ENCODE measurements around the gene GJC2.

The GJC2 gene

GRCh38 chr1:228207851-228208821 lies 58.4 kb downstream of the GJC2 start, which contains the start of gene OBSCN:
Gene OBSCN, plus strand, starts transcription at chr1:228208044. Its CDS starts 3,740 bp downstream, at chr1:228211784.
- Histone ChIP-seq H3K36me3 (ENCODE audit: control insufficient read depth in 1 of 2, insufficient read depth in 2 of 2, low read length in 2 of 2) (no peaks in the 10 kb centered on the region), H3K9me3 (ENCODE audit: control insufficient read depth in 1 of 2, low read length in 2 of 2) (no peaks in the 10 kb centered on the region), H3K4me3 (ENCODE audit: low read depth in 1 of 2, low read length in 2 of 2) (no peak within 1 kb of the TSS), H3K9ac (ENCODE audit: low read depth in 1 of 2, low read length in 2 of 2) (no peak within 1 kb of the TSS), H3K27ac (ENCODE audit: low read depth, low read length) (no peak within 1 kb of the TSS), H3K4me1 (ENCODE audit: control insufficient read depth in 1 of 2, insufficient read depth in 2 of 2, low read length in 2 of 2) (peaks cover 0 to 3% of the 10 kb centered on the region in 2 donors), H3K27me3 (ENCODE audit: control insufficient read depth in 1 of 2, insufficient read depth in 2 of 2, low read length in 2 of 2) (peaks cover 5% of the 10 kb centered on the region in 2 donors)

- Histone ChIP-seq H3K9ac (ENCODE audit: low read depth in 1 of 2, low read length in 2 of 2) (no peak overlapping the region), H3K27ac (ENCODE audit: low read depth, low read length) (no peak overlapping the region), H3K36me3 (ENCODE audit: control insufficient read depth in 1 of 2, insufficient read depth in 2 of 2, low read length in 2 of 2) (no peaks in the 10 kb centered on the region), H3K4me1 (ENCODE audit: control insufficient read depth in 1 of 2, insufficient read depth in 2 of 2, low read length in 2 of 2) (peaks cover 0 to 3% of the 10 kb centered on the region in 2 donors), H3K27me3 (ENCODE audit: control insufficient read depth in 1 of 2, insufficient read depth in 2 of 2, low read length in 2 of 2) (peaks cover 5% of the 10 kb centered on the region in 2 donors), H3K4me3 (ENCODE audit: low read depth in 1 of 2, low read length in 2 of 2) (no peak overlapping the region), H3K9me3 (ENCODE audit: control insufficient read depth in 1 of 2, low read length in 2 of 2) (no peaks in the 10 kb centered on the region)
Observed at GRCh38 chr1:228208831-228209551, 59.3 kb downstream of the GJC2 start.
